ENCODE data around the gene WDPCP. TPM values are rescaled to one million over a fixed set of nuclear protein-coding genes. Genes with fewer than 3 reads are reported as not detected.

The WDPCP gene
- total RNA-seq, 4 donors from 2014 or later = 6.5 to 41.3 (median 7.4) TPM

GRCh38 chr2:63268946-63269345 is 319.3 kb downstream of the WDPCP start:
- Histone ChIP-seq H3K4me1 (no peaks in the 10 kb centered on the region), H3K36me3 (no peaks in the 10 kb centered on the region), H3K4me3 (no peak overlapping the region), H3K27me3 (no peaks in the 10 kb centered on the region), H3K9me3 (peaks cover 0 to 16% (median 2%) of the 10 kb centered on the region in 4 donors), H3K27ac (no peak overlapping the region)
- DNase-seq = no peak
- TF ChIP-seq POLR2A (IDR thresholded peaks at IDR 0.05) (no peak), CTCF (IDR thresholded peaks at IDR 0.05) (no peak)

GRCh38 chr2:63261137-63261621 is 327.1 kb downstream of the WDPCP start:
- Histone ChIP-seq H3K36me3 (no peaks in the 10 kb centered on the region), H3K4me3 (no peak overlapping the region), H3K4me1 (no peaks in the 10 kb centered on the region), H3K27ac (no peak overlapping the region), H3K9me3 (no peaks in the 10 kb centered on the region), H3K27me3 (no peaks in the 10 kb centered on the region)
- no peak for TF ChIP-seq CTCF (IDR thresholded peaks at IDR 0.05)
- no peak for TF ChIP-seq POLR2A (IDR thresholded peaks at IDR 0.05)
- no peak for DNase-seq

GRCh38 chr2:63257473-63257872 is 330.8 kb downstream of the WDPCP start:
- Histone ChIP-seq H3K4me1 (no peaks in the 10 kb centered on the region), H3K27me3 (no peaks in the 10 kb centered on the region), H3K4me3 (no peak overlapping the region), H3K27ac (no peak overlapping the region), H3K36me3 (no peaks in the 10 kb centered on the region), H3K9me3 (no peaks in the 10 kb centered on the region)
- no peak for DNase-seq
- TF ChIP-seq CTCF (IDR thresholded peaks at IDR 0.05) (no peak), POLR2A (IDR thresholded peaks at IDR 0.05) (no peak)

GRCh38 chr2:63249161-63249560 is 339.1 kb downstream of the WDPCP start:
- Histone ChIP-seq H3K27me3 (no peaks in the 10 kb centered on the region), H3K36me3 (no peaks in the 10 kb centered on the region), H3K9me3 (no peaks in the 10 kb centered on the region), H3K4me3 (no peak overlapping the region), H3K4me1 (no peaks in the 10 kb centered on the region), H3K27ac (no peak overlapping the region)
- DNase-seq = no peak
- no peak for TF ChIP-seq POLR2A (IDR thresholded peaks at IDR 0.05)
- no peak for TF ChIP-seq CTCF (IDR thresholded peaks at IDR 0.05)

GRCh38 chr2:63242747-63243146 is 345.5 kb downstream of the WDPCP start:
- H3K27me3 ChIP-seq = no peaks in the 10 kb centered on the region
- no peaks in the 10 kb centered on the region for H3K9me3 ChIP-seq
- no peak overlapping the region for H3K27ac ChIP-seq
- H3K4me3 ChIP-seq = no peak overlapping the region
- no peak for TF ChIP-seq POLR2A (IDR thresholded peaks at IDR 0.05)
- TF ChIP-seq CTCF (IDR thresholded peaks at IDR 0.05) = no peak
- no peaks in the 10 kb centered on the region for H3K4me1 ChIP-seq
- DNase-seq = no peak
- H3K36me3 ChIP-seq = no peaks in the 10 kb centered on the region
